Neutrophil (primary cell): ENCODE data around the gene IL4I1.

Source experiments
- H3K27ac ChIP-seq: fragments of 200-600 bp; sonication (generic); 2 replicates; pipeline ENCODE4 v1.5.1; 2016; ENCODE audit warnings: mild to moderate bottlenecking, moderate library complexity
- H3K27me3 ChIP-seq: fragments of 200-600 bp; sonication (generic); 2 replicates; pipeline ENCODE4 v1.6.0; 2016; ENCODE audit warnings: mild to moderate bottlenecking
- H3K36me3 ChIP-seq: fragments of 200-600 bp; sonication (generic); 2 replicates; pipeline ENCODE4 v1.5.1; 2017
- H3K4me1 ChIP-seq, 2 experiments: fragments of 200-600 bp in 1 of 2; sonication (generic) in 1 of 2; 1 replicate in 1 of 2; 2 replicates in 1 of 2; pipeline versions ENCODE4 v1.5.1 to v1.6.1; 2013 to 2016; ENCODE audit warnings: low read depth in 1 of 2, low read length in 1 of 2, mild to moderate bottlenecking in 1 of 2, moderate library complexity in 1 of 2; ENCODE audit not compliant: control insufficient read depth in 1 of 2, insufficient read depth in 1 of 2
- H3K4me3 ChIP-seq, 2 experiments: fragments of 200-600 bp in 1 of 2; sonication (generic) in 1 of 2; 1 replicate in 1 of 2; 2 replicates in 1 of 2; pipeline ENCODE4 v1.5.1; 2013 to 2016; ENCODE audit warnings: low read depth in 1 of 2, low read length in 1 of 2, mild to moderate bottlenecking in 1 of 2, moderate library complexity in 1 of 2
- H3K9me3 ChIP-seq: fragments of 200-600 bp; sonication (generic); 2 replicates; pipeline ENCODE4 v1.5.1; 2016
- TF ChIP-seq, protein P1 (sequence below): fragments of 200-600 bp; sonication (generic); IDR thresholded peaks from 2 replicates; pipeline ENCODE4 v1.5.1; 2016; ENCODE audit warnings: antibody characterized with exemption

The IL4I1 gene

DNA sequence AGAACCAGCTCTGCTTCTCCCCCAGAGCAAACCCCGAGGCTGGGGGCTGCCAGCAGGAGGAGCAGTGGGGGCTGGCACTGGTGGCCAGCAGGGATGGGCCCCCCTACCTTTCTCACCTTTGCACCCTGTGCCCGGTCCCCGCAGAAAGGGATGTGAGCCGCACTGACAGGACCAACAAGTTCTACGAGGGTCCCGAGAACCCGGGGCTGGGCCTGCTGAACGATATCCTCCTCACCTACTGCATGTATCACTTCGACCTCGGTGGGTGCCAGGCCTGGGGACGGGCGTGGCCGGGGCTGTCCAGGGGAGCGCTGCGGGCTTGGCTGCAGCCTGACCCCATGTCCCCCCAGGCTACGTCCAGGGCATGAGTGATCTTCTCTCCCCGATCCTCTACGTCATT, 12.6 kb downstream of the IL4I1 start:
- peaks cover 5% of the 10 kb centered on the region for H3K27me3 ChIP-seq
- no peak overlapping the region for H3K4me3 ChIP-seq
- TF ChIP-seq, protein P1, sequence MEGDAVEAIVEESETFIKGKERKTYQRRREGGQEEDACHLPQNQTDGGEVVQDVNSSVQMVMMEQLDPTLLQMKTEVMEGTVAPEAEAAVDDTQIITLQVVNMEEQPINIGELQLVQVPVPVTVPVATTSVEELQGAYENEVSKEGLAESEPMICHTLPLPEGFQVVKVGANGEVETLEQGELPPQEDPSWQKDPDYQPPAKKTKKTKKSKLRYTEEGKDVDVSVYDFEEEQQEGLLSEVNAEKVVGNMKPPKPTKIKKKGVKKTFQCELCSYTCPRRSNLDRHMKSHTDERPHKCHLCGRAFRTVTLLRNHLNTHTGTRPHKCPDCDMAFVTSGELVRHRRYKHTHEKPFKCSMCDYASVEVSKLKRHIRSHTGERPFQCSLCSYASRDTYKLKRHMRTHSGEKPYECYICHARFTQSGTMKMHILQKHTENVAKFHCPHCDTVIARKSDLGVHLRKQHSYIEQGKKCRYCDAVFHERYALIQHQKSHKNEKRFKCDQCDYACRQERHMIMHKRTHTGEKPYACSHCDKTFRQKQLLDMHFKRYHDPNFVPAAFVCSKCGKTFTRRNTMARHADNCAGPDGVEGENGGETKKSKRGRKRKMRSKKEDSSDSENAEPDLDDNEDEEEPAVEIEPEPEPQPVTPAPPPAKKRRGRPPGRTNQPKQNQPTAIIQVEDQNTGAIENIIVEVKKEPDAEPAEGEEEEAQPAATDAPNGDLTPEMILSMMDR, result no peak
- peaks cover 3 to 5% of the 10 kb centered on the region in 2 experiments for H3K4me1 ChIP-seq
- H3K36me3 ChIP-seq, result peaks cover 74% of the 10 kb centered on the region
- H3K9me3 ChIP-seq, result no peaks in the 10 kb centered on the region
- H3K27ac ChIP-seq, result no peak overlapping the region

- Histone ChIP-seq H3K9me3 (no peaks in the 10 kb centered on the region), H3K27me3 (no peaks in the 10 kb centered on the region), H3K4me1 (peaks cover 13 to 16% of the 10 kb centered on the region in 2 experiments), H3K36me3 (peaks cover 64% of the 10 kb centered on the region), H3K27ac (no peak overlapping the region), H3K4me3 (no peak overlapping the region)
- TF ChIP-seq, protein P1, result no peak
Measured at GRCh38 chr19:49883094-49883493, 13.6 kb downstream of the IL4I1 start.

DNA sequence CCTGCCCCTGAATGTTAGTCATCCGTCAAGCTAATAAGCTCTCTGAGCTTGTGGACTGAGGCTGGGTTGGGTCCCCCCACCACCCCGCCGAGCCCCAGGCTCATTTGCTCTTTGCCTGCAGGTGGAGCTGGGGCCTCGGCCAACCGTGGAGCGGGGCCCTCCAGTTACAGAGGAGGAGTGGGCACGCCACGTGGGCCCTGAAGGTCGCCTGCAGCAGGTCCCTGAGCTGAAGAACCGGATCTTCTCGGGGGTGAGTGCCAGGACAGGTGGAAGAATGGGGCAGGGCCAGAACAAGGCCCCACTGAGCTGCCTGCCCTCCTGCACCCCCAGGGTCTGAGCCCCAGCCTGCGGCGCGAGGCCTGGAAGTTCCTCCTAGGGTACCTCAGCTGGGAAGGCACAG, 14.0 kb downstream of the IL4I1 start:
- no peaks in the 10 kb centered on the region for H3K9me3 ChIP-seq
- H3K27me3 ChIP-seq, result no peaks in the 10 kb centered on the region
- TF ChIP-seq, protein P1, result no peak
- peaks cover 60% of the 10 kb centered on the region for H3K36me3 ChIP-seq
- H3K4me3 ChIP-seq, result no peak overlapping the region
- H3K4me1 ChIP-seq, result peaks cover 14 to 17% of the 10 kb centered on the region in 2 experiments
- H3K27ac ChIP-seq, result no peak overlapping the region

GRCh38 chr19:49881672-49882394, 14.9 kb downstream of the IL4I1 start:
- H3K4me1 ChIP-seq, result peaks cover 14 to 17% of the 10 kb centered on the region in 2 experiments
- H3K4me3 ChIP-seq, result no peak overlapping the region
- no peak overlapping the region for H3K27ac ChIP-seq
- no peaks in the 10 kb centered on the region for H3K27me3 ChIP-seq
- no peaks in the 10 kb centered on the region for H3K9me3 ChIP-seq
- peaks cover 54% of the 10 kb centered on the region for H3K36me3 ChIP-seq
- TF ChIP-seq, protein P1, result no peak

DNA sequence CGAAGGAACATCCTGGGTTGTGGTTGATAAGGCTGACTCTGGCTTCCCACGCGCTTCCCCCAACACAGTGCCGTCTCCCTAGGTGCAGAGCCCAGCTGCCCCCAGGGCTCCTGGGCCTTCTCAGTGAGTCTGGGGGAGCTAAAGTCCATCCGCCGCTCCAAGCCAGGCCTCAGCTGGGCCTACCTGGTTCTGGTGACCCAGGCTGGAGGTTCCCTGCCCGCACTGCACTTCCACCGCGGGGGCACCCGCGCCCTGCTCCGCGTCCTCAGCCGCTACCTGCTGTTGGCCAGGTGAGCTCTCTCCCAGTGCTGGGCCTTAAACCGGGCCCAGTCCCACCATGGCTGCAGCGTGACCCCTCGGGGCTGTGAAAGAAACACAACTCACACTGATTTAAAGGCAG, 15.5 kb downstream of the IL4I1 start:
- TF ChIP-seq, protein P1, result no peak
- Histone ChIP-seq H3K4me3 (no peak overlapping the region), H3K27ac (no peak overlapping the region), H3K36me3 (peaks cover 52% of the 10 kb centered on the region), H3K4me1 (peaks cover 14 to 17% of the 10 kb centered on the region in 2 experiments), H3K9me3 (no peaks in the 10 kb centered on the region), H3K27me3 (no peaks in the 10 kb centered on the region)
